AG04450 (cell line): ENCODE measurements around the gene CENPF. TPM values are rescaled to one million over a fixed set of nuclear protein-coding genes. Genes with fewer than 3 reads are reported as not detected.

Experiments used
- CTCF ChIA-PET: fragments of 300-600, 350-600 bp; formaldehyde crosslinking; extraction: SDS; loops from one replicate; lab custom pipeline; 2022; ENCODE audit warnings: antibody characterized with exemption, inconsistent platforms; lab: Charles Lee
- POLR2A ChIA-PET: fragments of 350-600 bp; formaldehyde crosslinking; extraction: SDS; loops from one replicate; lab custom pipeline; 2021; ENCODE audit warnings: antibody characterized with exemption, inconsistent platforms; lab: Yijun Ruan, JAX
- DNase-seq: peaks from one replicate; pipeline ENCODE4 v3.0.0-alpha.2; 2011; ENCODE audit warnings: low read depth, low spot score
- H3K27ac ChIP-seq: one replicate; pipeline ENCODE4 v1.5.1; 2012; ENCODE audit warnings: low read depth, low read length, control low read depth
- H3K27me3 ChIP-seq: one replicate; pipeline ENCODE4 v1.6.0; 2012; ENCODE audit warnings: low read length; ENCODE audit not compliant: control insufficient read depth, insufficient read depth
- H3K4me3 ChIP-seq: 2 replicates; pipeline ENCODE4 v1.5.1; 2011; ENCODE audit warnings: mild to moderate bottlenecking, low read depth, low read length, control low read depth
- H3K9me3 ChIP-seq: 2 replicates; pipeline ENCODE4 v1.5.1; 2012; ENCODE audit warnings: low read length; ENCODE audit not compliant: control insufficient read depth, insufficient read depth
- CTCF ChIP-seq: IDR thresholded peaks from 2 replicates; pipeline ENCODE4 v1.5.1; 2011; ENCODE audit warnings: low read depth, low read length, control low read depth, inconsistent platforms
- polyA plus RNA-seq: library from polyadenylated mRNA; depleted of rRNA; stranded (reverse); fragments of >200 nt; gene quantifications from 2 replicates; pipeline ENCODE4 v1.2.3, GENCODE V29; 2011

CENPF gene
- polyA plus RNA-seq, 1 experiment: 17.5 TPM

GRCh38 chr1:214660900-214661299, 57.9 kb downstream of the CENPF start:
- Histone ChIP-seq H3K4me3 (no peak overlapping the region), H3K9me3 (no peaks in the 10 kb centered on the region), H3K27ac (no peak overlapping the region), H3K27me3 (no peaks in the 10 kb centered on the region)
- DNase-seq: peak; percentile 84
- CTCF ChIA-PET: interaction anchor here (0.6 to 7.5 kb wide), 31 partner anchors 8 to 869 kb away, joined by 3 to 82 read pairs (median 3); no protein-coding TSS in a partner anchor
- POLR2A ChIA-PET: interaction anchor here (0.9 to 1.1 kb wide), 4 partner anchors 297 to 863 kb away, joined by 3 to 6 read pairs (median 4); no protein-coding TSS in a partner anchor
- peak; percentile 88 for TF ChIP-seq CTCF

GRCh38 chr1:214662223-214662785, 59.3 kb downstream of the CENPF start:
- POLR2A ChIA-PET: no interaction called here

GRCh38 chr1:214664651-214665433, 61.8 kb downstream of the CENPF start:
- no peak overlapping the region for H3K4me3 ChIP-seq
- no peak for TF ChIP-seq CTCF
- no peak overlapping the region for H3K27ac ChIP-seq
- DNase-seq: no peak
- ChIA-PET CTCF (interaction anchor here (1.4 kb wide), 1 partner anchor 27 kb away, joined by 4 read pairs; no protein-coding TSS in a partner anchor), POLR2A (interaction anchor here (1.1 kb wide), 1 partner anchor 418 kb away, joined by 3 read pairs; the partner anchor contains the start of gene KCNK2)
- no peaks in the 10 kb centered on the region for H3K27me3 ChIP-seq
- no peaks in the 10 kb centered on the region for H3K9me3 ChIP-seq

More at GRCh38 chr1:214662223-214662785, 59.3 kb downstream of the CENPF start:
- CTCF ChIA-PET: interaction anchor here (0.7 to 7.5 kb wide), 6 partner anchors 47 to 863 kb away, joined by 3 to 82 read pairs (median 6); no protein-coding TSS in a partner anchor
- no peak for TF ChIP-seq CTCF
- no peak overlapping the region for H3K27ac ChIP-seq
- no peak for DNase-seq
- no peaks in the 10 kb centered on the region for H3K9me3 ChIP-seq
- no peaks in the 10 kb centered on the region for H3K27me3 ChIP-seq
- H3K4me3 ChIP-seq: no peak overlapping the region

- Histone ChIP-seq H3K4me3 (no peak overlapping the region), H3K27me3 (no peaks in the 10 kb centered on the region), H3K27ac (no peak overlapping the region), H3K9me3 (no peaks in the 10 kb centered on the region)
- POLR2A ChIA-PET: interaction anchor here (1.1 kb wide), 1 partner anchor 417 kb away, joined by 3 read pairs; the partner anchor contains the start of gene KCNK2
- CTCF ChIA-PET: interaction anchor here (1.1 kb wide), 1 partner anchor 481 kb away, joined by 3 read pairs; no protein-coding TSS in a partner anchor
- no peak for DNase-seq
- TF ChIP-seq CTCF: no peak
Observed at GRCh38 chr1:214665606-214666110, 62.7 kb downstream of the CENPF start.
